ENCODE results near the gene RBFA. TPM values are rescaled to one million over a fixed set of nuclear protein-coding genes. Genes with fewer than 3 reads are reported as not detected.

Gene RBFA
- total RNA-seq, 1 donor from 2014 or later = 23.3 TPM

DNA sequence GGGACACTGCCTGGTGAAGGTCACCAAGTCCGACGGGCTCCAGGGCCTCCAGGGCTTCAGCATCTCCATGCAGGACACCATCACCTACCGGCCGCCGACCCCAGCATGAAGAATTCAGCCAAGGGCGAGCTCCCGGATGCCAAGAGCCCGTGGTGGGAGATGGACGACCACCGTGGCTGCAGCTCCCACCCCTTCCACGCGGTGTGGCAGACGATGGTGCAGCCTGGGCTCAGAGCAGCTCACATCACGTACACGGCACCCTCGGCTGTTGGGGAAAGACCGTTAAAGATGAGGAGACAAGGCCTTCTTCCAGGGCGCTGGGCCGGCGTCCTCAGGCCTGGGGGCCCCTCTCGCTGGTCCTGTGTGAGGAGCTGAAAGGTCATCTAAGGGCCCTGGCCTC lies 43.6 kb downstream of the RBFA start:
- H3K27me3 Mint-ChIP-seq = peaks cover 4% of the 10 kb centered on the region
- TF ChIP-seq, protein P1, sequence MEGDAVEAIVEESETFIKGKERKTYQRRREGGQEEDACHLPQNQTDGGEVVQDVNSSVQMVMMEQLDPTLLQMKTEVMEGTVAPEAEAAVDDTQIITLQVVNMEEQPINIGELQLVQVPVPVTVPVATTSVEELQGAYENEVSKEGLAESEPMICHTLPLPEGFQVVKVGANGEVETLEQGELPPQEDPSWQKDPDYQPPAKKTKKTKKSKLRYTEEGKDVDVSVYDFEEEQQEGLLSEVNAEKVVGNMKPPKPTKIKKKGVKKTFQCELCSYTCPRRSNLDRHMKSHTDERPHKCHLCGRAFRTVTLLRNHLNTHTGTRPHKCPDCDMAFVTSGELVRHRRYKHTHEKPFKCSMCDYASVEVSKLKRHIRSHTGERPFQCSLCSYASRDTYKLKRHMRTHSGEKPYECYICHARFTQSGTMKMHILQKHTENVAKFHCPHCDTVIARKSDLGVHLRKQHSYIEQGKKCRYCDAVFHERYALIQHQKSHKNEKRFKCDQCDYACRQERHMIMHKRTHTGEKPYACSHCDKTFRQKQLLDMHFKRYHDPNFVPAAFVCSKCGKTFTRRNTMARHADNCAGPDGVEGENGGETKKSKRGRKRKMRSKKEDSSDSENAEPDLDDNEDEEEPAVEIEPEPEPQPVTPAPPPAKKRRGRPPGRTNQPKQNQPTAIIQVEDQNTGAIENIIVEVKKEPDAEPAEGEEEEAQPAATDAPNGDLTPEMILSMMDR (IDR thresholded peaks at IDR 0.05) = no peak
- no peak overlapping the region for H3K4me3 Mint-ChIP-seq
- ChIA-PET POLR2A (no interaction called here), CTCF (no interaction called here)
- H3K4me1 Mint-ChIP-seq = no peaks in the 10 kb centered on the region
- no peaks in the 10 kb centered on the region for H3K36me3 Mint-ChIP-seq (ENCODE audit: low read depth)
- no peak for DNase-seq
- H3K27ac Mint-ChIP-seq = no peak overlapping the region
- intact Hi-C loops (cut with micrococcal nuclease) = no loop called here
- H3K9me3 Mint-ChIP-seq = no peaks in the 10 kb centered on the region
- ATAC-seq (ENCODE audit: low read depth) = no peak

Other genes with a start within 250 kb of the RBFA start
- gene KCNG2, start 236.5 kb upstream of the RBFA start, total RNA-seq = not detected in 2 replicates
- gene SLC66A2, start 82.8 kb upstream of the RBFA start, total RNA-seq = 32.3 and 36.4 TPM in 2 replicates
- gene HSBP1L1, start 69.8 kb upstream of the RBFA start, total RNA-seq = 0.98 and 2.5 TPM in 2 replicates
- 94.7 and 96.9 TPM in 2 replicates for gene TXNL4A, start 45.9 kb upstream of the RBFA start, total RNA-seq
- 19.2 and 19.7 TPM in 2 replicates for gene ADNP2, start 74.8 kb downstream of the RBFA start, total RNA-seq
- not detected in 2 replicates for gene PARD6G, start 213.1 kb downstream of the RBFA start, total RNA-seq

All from activated B cell treated with CpG ODN at 0.5 μM for 24 hours (primary cell).